Type B pancreatic cell (in vitro differentiated cells): Measurements from ENCODE around the gene TIAM2. TPM values are rescaled to one million over a fixed set of nuclear protein-coding genes. Genes with fewer than 3 reads are reported as not detected.

ENCODE experiments used
- DNase-seq: peaks from one replicate; pipeline ENCODE4 v3.0.0; 2021; ENCODE audit warnings: mixed read lengths; ENCODE audit not compliant: unreplicated experiment; ENCODE audit errors: extremely low spot score
- H3K27ac Mint-ChIP-seq: 2 replicates; pipeline ENCODE4 v1.8.0; 2021; ENCODE audit warnings: mild to moderate bottlenecking, mixed read lengths
- H3K27me3 Mint-ChIP-seq: 2 replicates; pipeline ENCODE4 v1.8.0; 2021; ENCODE audit warnings: mixed read lengths
- H3K36me3 Mint-ChIP-seq: 2 replicates; pipeline ENCODE4 v1.8.0; 2021; ENCODE audit warnings: mixed read lengths
- H3K4me1 Mint-ChIP-seq: one replicate; pipeline ENCODE4 v1.8.0; 2021; ENCODE audit warnings: mixed read lengths; ENCODE audit not compliant: unreplicated experiment
- H3K4me3 Mint-ChIP-seq: 2 replicates; pipeline ENCODE4 v1.8.0; 2021; ENCODE audit warnings: mild to moderate bottlenecking, mixed read lengths
- H3K9me3 Mint-ChIP-seq: 2 replicates; pipeline ENCODE4 v1.8.0; 2021; ENCODE audit warnings: mixed read lengths
- total RNA-seq: library from RNA; stranded (reverse); gene quantifications from 2 replicates; pipeline ENCODE4 v1.2.1, GENCODE V29; 2021; ENCODE audit warnings: low replicate concordance
- TF ChIP-seq, protein P1 (sequence below): fragments of 200-600 bp; sonication (generic); conservative IDR thresholded peaks from 2 replicates; pipeline ENCODE4 v1.5.0; 2021; ENCODE audit warnings: antibody characterized with exemption, mild to moderate bottlenecking

TIAM2 gene
- total RNA-seq, 1 donor from 2014 or later = 13.5 TPM

DNA sequence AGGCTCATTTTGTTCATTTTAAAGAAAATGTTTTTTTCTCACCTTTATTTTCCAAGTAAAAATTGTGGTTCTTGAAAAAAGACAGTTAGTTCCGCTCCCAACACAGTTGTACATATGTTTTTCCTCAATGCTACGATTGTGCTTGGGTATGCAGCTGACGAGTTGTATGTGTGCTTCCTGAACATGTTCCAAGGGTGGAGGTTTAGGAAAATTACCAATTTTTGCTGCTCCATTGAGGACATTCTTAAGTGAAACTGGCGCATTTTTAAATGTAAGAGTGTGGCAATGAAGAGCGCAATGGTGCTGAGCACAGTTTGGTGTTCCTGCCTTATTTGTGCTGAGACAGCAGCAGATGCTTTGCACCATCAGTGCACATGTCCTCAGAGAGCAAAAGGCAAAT, 198.4 kb downstream of the TIAM2 start:
- Mint-ChIP-seq H3K4me1 (peaks cover 10% of the 10 kb centered on the region), H3K9me3 (peaks cover 6% of the 10 kb centered on the region), H3K36me3 (peaks cover 3% of the 10 kb centered on the region), H3K27me3 (no peaks in the 10 kb centered on the region), H3K27ac (no peak overlapping the region), H3K4me3 (no peak overlapping the region)
- TF ChIP-seq, protein P1, sequence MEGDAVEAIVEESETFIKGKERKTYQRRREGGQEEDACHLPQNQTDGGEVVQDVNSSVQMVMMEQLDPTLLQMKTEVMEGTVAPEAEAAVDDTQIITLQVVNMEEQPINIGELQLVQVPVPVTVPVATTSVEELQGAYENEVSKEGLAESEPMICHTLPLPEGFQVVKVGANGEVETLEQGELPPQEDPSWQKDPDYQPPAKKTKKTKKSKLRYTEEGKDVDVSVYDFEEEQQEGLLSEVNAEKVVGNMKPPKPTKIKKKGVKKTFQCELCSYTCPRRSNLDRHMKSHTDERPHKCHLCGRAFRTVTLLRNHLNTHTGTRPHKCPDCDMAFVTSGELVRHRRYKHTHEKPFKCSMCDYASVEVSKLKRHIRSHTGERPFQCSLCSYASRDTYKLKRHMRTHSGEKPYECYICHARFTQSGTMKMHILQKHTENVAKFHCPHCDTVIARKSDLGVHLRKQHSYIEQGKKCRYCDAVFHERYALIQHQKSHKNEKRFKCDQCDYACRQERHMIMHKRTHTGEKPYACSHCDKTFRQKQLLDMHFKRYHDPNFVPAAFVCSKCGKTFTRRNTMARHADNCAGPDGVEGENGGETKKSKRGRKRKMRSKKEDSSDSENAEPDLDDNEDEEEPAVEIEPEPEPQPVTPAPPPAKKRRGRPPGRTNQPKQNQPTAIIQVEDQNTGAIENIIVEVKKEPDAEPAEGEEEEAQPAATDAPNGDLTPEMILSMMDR = no peak
- no peak for DNase-seq

DNA sequence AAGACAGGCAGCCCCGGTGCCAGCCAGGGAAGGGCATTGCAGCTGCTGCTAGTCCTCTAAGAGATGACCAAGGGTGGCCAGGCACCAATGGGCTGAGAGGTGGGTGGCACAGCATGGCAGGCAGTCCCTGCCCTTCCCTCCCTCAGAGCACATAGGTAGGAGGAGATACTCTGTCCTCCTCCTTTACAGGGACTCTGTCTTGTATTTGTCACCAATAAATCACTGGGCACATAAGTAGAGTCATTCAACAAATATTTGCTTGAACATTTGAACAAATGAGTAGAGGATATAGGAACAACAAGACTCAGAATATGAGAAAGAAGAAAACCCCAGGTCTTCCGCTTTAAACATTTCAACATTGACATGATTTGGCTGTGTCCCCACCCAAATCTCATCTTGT, 199.3 kb downstream of the TIAM2 start:
- no peaks in the 10 kb centered on the region for H3K27me3 Mint-ChIP-seq
- no peak for DNase-seq
- peaks cover 6% of the 10 kb centered on the region for H3K9me3 Mint-ChIP-seq
- H3K4me1 Mint-ChIP-seq = peaks cover 11% of the 10 kb centered on the region
- H3K4me3 Mint-ChIP-seq = no peak overlapping the region
- peak overlapping the region; percentile 39 for H3K27ac Mint-ChIP-seq
- peaks cover 3% of the 10 kb centered on the region for H3K36me3 Mint-ChIP-seq
- TF ChIP-seq, protein P1 = no peak

DNA sequence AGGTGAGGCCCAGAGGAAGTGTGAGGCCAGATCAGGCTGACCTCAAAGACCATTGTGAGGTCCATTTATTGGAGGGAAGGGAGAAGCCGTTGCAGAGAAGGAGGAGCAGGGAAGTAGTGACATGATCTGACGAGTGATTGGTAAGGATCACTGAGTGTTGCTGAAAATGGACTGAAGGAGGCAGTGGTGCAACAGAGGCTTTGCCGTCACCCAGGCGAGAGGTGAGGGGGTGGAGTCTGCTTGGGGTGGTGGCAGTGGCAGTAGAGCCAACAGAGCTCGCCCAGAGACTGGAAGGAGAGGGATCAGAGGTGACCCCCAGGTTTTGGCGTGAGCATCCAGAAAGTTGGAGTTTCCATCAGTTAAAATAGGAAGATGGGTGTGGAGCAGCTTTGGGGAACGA, 200.8 kb downstream of the TIAM2 start:
- no peak for DNase-seq
- Mint-ChIP-seq H3K27ac (no peak overlapping the region), H3K4me1 (peaks cover 11% of the 10 kb centered on the region), H3K4me3 (no peak overlapping the region), H3K36me3 (peaks cover 3% of the 10 kb centered on the region), H3K9me3 (peaks cover 6% of the 10 kb centered on the region), H3K27me3 (no peaks in the 10 kb centered on the region)
- TF ChIP-seq, protein P1 = no peak

DNA sequence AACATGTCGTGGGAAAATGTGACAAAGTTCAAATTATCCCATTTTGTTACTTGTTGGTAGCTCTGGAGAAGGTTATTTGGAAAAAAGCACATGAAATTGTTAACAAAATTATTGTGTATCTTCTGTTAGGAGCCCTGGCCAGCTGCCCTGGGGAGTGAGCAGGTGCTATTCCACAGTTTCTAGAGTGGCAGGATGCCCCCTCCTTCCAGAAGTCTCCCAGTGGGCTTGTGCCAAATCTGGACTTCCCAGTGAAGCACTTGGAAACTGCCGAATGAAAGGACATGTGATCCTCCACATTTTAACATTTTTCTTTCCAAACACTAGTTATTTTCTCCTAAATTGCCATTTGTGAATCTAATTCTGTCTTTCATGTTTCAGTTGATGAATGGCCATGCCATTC, 201.8 kb downstream of the TIAM2 start:
- Mint-ChIP-seq H3K27me3 (no peaks in the 10 kb centered on the region), H3K4me3 (no peak overlapping the region), H3K9me3 (peaks cover 6% of the 10 kb centered on the region), H3K36me3 (no peaks in the 10 kb centered on the region), H3K27ac (no peak overlapping the region), H3K4me1 (peaks cover 19% of the 10 kb centered on the region)
- DNase-seq = no peak
- TF ChIP-seq, protein P1 = no peak

DNA sequence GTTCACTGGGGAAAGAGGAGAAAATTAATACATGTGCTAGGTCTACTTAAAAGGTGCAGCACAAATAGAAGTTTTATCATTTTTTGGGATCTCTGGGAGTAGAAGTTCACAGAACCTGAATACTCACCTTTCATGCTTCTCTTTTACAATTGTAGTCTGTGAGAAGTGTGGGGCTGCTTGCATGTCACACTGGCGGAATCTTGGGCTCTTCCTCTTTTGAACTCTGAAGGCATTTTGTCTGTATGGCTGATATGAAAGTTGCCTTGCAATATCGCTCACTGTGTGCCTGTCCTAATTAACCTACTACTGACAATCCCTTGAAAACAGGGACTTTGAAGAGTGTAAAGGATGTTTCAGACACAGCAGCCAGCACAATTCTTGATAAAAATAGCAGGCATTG, 202.8 kb downstream of the TIAM2 start:
- Mint-ChIP-seq H3K4me3 (no peak overlapping the region), H3K4me1 (peaks cover 19% of the 10 kb centered on the region), H3K9me3 (peaks cover 6% of the 10 kb centered on the region), H3K27me3 (no peaks in the 10 kb centered on the region), H3K27ac (no peak overlapping the region), H3K36me3 (no peaks in the 10 kb centered on the region)
- DNase-seq = no peak
- TF ChIP-seq, protein P1 = no peak

DNA sequence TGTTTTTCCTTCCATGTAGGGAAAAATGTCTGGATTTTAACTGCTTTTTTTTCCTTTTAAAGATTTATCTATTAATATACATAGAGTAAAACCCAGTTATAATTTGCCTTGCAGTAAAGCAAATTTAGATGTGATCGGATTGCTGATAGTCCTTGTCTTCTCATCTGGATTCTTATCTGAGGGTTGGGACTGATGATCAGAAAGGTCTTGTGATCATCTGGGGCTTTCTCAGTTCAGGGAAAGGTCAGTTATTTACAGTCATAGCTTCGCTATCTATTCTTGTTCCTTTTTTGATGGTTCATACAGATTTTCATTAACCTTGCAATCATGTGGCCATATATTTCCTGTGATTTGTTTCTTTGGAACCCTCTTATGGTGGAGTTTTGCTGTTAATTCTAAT, 204.9 kb downstream of the TIAM2 start:
- no peaks in the 10 kb centered on the region for H3K9me3 Mint-ChIP-seq
- TF ChIP-seq, protein P1 = no peak
- H3K4me3 Mint-ChIP-seq = no peak overlapping the region
- DNase-seq = no peak
- peak overlapping the region; percentile 14 for H3K27ac Mint-ChIP-seq
- peaks cover 19% of the 10 kb centered on the region for H3K4me1 Mint-ChIP-seq
- no peaks in the 10 kb centered on the region for H3K27me3 Mint-ChIP-seq
- no peaks in the 10 kb centered on the region for H3K36me3 Mint-ChIP-seq
